K562 (cell line): ENCODE results near the gene MFSD11. TPM values are rescaled to one million over a fixed set of nuclear protein-coding genes. Genes with fewer than 3 reads are reported as not detected.

Source experiments
- ARHGAP35 ChIP-seq: fragments of 450-650 bp; IDR thresholded peaks from 2 replicates; pipeline ENCODE4 v1.6.1; 2018; ENCODE audit not compliant: partially characterized antibody
- FIP1L1 ChIP-seq: fragments of 200-400 bp; formaldehyde crosslinking; IDR thresholded peaks from 2 replicates; pipeline ENCODE4 v1.6.1; 2018; ENCODE audit warnings: mild to moderate bottlenecking, low read depth, low read length; ENCODE audit not compliant: poor library complexity, severe bottlenecking
- HMG20A ChIP-seq: fragments of 450-650 bp; formaldehyde crosslinking; conservative IDR thresholded peaks from 2 replicates; pipeline ENCODE4 v1.4.0; 2020; ENCODE audit warnings: mild to moderate bottlenecking, mixed read lengths
- IRF2 ChIP-seq: sonication (generic); formaldehyde crosslinking; IDR thresholded peaks from 2 replicates; pipeline ENCODE4 v1.8.1; 2022; ENCODE audit warnings: mild to moderate bottlenecking, missing genetic modification reagents
- MCM3 ChIP-seq: fragments of 450-650 bp; IDR thresholded peaks from 2 replicates; pipeline ENCODE4 v1.6.1; 2016
- NFATC3 ChIP-seq: fragments of 450-650 bp; IDR thresholded peaks from 2 replicates; pipeline ENCODE4 v1.6.1; 2017; ENCODE audit warnings: mild to moderate bottlenecking
- PCBP1 ChIP-seq: fragments of 200-400 bp; formaldehyde crosslinking; IDR thresholded peaks from 2 replicates; pipeline ENCODE4 v1.6.1; 2018; ENCODE audit warnings: mild to moderate bottlenecking, low read depth, low read length; ENCODE audit not compliant: poor library complexity, severe bottlenecking
- POLR2AphosphoS2 ChIP-seq: IDR thresholded peaks from 2 replicates; pipeline ENCODE4 v1.6.1; 2012; ENCODE audit warnings: low read length, improper control_type of control experiment
- RBM14 ChIP-seq: fragments of 200-400 bp; formaldehyde crosslinking; IDR thresholded peaks from 2 replicates; pipeline ENCODE4 v1.6.1; 2018; ENCODE audit warnings: low read depth, mild to moderate bottlenecking, low read length, moderate library complexity, borderline replicate concordance; ENCODE audit not compliant: insufficient read depth
- RUNX1 ChIP-seq: sonication (generic); IDR thresholded peaks from 2 replicates; pipeline ENCODE4 v1.6.1; 2016; ENCODE audit warnings: antibody characterized with exemption, low read depth
- SMAD1 ChIP-seq: fragments of 150-350 bp; IDR thresholded peaks from 2 replicates; pipeline ENCODE4 v1.6.1; 2014; ENCODE audit warnings: low read length, low read depth; ENCODE audit not compliant: partially characterized antibody
- SPI1 ChIP-seq: IDR thresholded peaks from 2 replicates; pipeline ENCODE4 v1.6.1; 2011; ENCODE audit warnings: low read depth, low read length, control low read depth, borderline replicate concordance
- ZNF507 ChIP-seq: conservative IDR thresholded peaks from 2 replicates; pipeline ENCODE4 v1.6.1; 2017; ENCODE audit warnings: missing genetic modification characterization, missing compliant biosample characterization
- polyA plus RNA-seq, 8 experiments: library from polyadenylated mRNA; depleted of rRNA in 4 of 8; stranded (reverse) in 5 of 8; unstranded in 3 of 8; fragments of >200 nt; fragmentation: Nextera tagmentation in 2 of 8; fragmentation: Illumina TruSeq in 1 of 8; extraction: Ambion mirVana in 2 of 8; extraction: Trizol in 1 of 8; gene quantifications; 2 replicates each; pipeline versions ENCODE4 v1.2.1 to v1.2.3, GENCODE V29; 2011 to 2014; ENCODE audit warnings: inconsistent platforms in 1 of 8, missing spikeins in 1 of 8
- total RNA-seq, 7 experiments: library from RNA; depleted of rRNA in 6 of 7; stranded (reverse); fragments of >200 nt in 6 of 7; fragmentation: Illumina TruSeq in 2 of 7; extraction: Trizol in 2 of 7; gene quantifications; 2 replicates each; pipeline versions ENCODE4 v1.2.1 to v1.2.3, GENCODE V29; 2011 to 2021; ENCODE audit warnings: low replicate concordance in 1 of 7
- TF ChIP-seq, protein P1 (sequence below): sonication (generic); IDR thresholded peaks from 2 replicates; pipeline ENCODE4 v1.6.1; 2016
- TF ChIP-seq, protein P2 (sequence below), 2 experiments: fragments of 450-650 bp; IDR thresholded peaks; 2 replicates each; pipeline ENCODE4 v1.6.1; 2016
- TF ChIP-seq, protein P3 (sequence below): fragments of 450-650 bp; formaldehyde crosslinking; IDR thresholded peaks from 2 replicates; pipeline ENCODE4 v1.4.0; 2022; ENCODE audit warnings: missing genetic modification characterization
- TF ChIP-seq, protein P4 (sequence below): sonication (generic); formaldehyde crosslinking; IDR thresholded peaks from 2 replicates; pipeline ENCODE4 v1.8.0; 2022; ENCODE audit warnings: missing genetic modification reagents, mild to moderate bottlenecking, borderline replicate concordance
- TF ChIP-seq, protein P5 (sequence below): fragments of 450-650 bp; formaldehyde crosslinking; IDR thresholded peaks from 2 replicates; pipeline ENCODE4 v1.4.0; 2020; ENCODE audit warnings: mild to moderate bottlenecking, mixed read lengths
- TF ChIP-seq, protein P6 (sequence below): fragments of 250-450 bp; sonication (Bioruptor Pico); IDR thresholded peaks from 2 replicates; pipeline ENCODE4 v1.4.0; 2020; ENCODE audit warnings: mild to moderate bottlenecking, moderate library complexity

MFSD11 gene
- total and polyA plus RNA-seq, 9 of the 15 experiments (the other 6 are each of a cell fraction or from before 2014, with no cell fraction given), result 14.4 to 24.5 (median 19.9) TPM

DNA sequence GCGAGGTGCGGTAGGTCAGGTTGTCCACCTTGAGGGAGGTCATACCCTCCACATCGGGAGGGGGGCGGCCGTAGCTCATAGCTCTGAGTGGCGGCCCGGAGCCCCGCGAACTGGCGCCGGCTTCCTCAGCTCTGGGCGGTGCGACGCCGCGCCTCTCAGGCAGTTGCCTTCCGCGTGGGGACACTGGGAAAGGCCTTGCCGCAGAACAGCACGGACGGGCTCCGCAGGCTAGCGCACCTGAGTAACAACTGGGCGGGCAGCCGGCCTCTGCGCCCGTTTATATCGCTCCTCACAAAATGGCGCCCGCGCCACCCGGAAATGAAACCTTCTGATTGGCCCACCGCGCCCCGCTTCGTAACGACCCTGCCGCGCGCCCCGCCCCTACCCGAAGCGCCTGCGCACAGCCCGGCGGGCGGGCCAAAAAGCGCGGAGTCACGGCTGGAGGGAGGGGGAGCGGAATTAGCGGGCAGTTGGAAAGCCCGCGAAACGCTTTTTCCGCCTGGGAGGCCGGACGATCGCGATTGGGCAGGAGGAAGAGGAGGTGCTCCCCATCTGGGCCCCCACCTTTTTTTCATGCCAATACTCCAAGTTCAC lies 740 bp upstream of the MFSD11 start, which contains the start of gene SRSF2 (continued):
- no peak for TF ChIP-seq MCM3
- TF ChIP-seq FIP1L1, result peak; percentile 99
- TF ChIP-seq ZNF507, result no peak
- peak; percentile 99 for TF ChIP-seq SMAD1
- TF ChIP-seq, protein P1, sequence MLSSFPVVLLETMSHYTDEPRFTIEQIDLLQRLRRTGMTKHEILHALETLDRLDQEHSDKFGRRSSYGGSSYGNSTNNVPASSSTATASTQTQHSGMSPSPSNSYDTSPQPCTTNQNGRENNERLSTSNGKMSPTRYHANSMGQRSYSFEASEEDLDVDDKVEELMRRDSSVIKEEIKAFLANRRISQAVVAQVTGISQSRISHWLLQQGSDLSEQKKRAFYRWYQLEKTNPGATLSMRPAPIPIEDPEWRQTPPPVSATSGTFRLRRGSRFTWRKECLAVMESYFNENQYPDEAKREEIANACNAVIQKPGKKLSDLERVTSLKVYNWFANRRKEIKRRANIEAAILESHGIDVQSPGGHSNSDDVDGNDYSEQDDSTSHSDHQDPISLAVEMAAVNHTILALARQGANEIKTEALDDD, result no peak
- TF ChIP-seq, protein P2, sequence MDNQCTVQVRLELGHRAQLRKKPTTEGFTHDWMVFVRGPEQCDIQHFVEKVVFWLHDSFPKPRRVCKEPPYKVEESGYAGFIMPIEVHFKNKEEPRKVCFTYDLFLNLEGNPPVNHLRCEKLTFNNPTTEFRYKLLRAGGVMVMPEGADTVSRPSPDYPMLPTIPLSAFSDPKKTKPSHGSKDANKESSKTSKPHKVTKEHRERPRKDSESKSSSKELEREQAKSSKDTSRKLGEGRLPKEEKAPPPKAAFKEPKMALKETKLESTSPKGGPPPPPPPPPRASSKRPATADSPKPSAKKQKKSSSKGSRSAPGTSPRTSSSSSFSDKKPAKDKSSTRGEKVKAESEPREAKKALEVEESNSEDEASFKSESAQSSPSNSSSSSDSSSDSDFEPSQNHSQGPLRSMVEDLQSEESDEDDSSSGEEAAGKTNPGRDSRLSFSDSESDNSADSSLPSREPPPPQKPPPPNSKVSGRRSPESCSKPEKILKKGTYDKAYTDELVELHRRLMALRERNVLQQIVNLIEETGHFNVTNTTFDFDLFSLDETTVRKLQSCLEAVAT (IDR thresholded peaks at IDR 0.05), result peak; percentile 17 to 93
- TF ChIP-seq PCBP1, result peak; percentile 98
- TF ChIP-seq, protein P3, sequence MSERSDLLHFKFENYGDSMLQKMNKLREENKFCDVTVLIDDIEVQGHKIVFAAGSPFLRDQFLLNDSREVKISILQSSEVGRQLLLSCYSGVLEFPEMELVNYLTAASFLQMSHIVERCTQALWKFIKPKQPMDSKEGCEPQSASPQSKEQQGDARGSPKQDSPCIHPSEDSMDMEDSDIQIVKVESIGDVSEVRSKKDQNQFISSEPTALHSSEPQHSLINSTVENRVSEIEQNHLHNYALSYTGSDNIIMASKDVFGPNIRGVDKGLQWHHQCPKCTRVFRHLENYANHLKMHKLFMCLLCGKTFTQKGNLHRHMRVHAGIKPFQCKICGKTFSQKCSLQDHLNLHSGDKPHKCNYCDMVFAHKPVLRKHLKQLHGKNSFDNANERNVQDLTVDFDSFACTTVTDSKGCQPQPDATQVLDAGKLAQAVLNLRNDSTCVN (CRISPR knock-in tag), result no peak
- TF ChIP-seq SPI1, result 0 out of 2 replicates have a peak, but pooled peaks have one; percentile 20
- peak; percentile 46 for TF ChIP-seq ARHGAP35
- 0 out of 2 replicates have a peak, but pooled peaks have one; percentile 64 for TF ChIP-seq RBM14
- no peak for TF ChIP-seq NFATC3
- TF ChIP-seq, protein P4, sequence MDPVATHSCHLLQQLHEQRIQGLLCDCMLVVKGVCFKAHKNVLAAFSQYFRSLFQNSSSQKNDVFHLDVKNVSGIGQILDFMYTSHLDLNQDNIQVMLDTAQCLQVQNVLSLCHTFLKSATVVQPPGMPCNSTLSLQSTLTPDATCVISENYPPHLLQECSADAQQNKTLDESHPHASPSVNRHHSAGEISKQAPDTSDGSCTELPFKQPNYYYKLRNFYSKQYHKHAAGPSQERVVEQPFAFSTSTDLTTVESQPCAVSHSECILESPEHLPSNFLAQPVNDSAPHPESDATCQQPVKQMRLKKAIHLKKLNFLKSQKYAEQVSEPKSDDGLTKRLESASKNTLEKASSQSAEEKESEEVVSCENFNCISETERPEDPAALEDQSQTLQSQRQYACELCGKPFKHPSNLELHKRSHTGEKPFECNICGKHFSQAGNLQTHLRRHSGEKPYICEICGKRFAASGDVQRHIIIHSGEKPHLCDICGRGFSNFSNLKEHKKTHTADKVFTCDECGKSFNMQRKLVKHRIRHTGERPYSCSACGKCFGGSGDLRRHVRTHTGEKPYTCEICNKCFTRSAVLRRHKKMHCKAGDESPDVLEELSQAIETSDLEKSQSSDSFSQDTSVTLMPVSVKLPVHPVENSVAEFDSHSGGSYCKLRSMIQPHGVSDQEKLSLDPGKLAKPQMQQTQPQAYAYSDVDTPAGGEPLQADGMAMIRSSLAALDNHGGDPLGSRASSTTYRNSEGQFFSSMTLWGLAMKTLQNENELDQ (CRISPR knock-in tag), result peak; percentile 91; the same call in 1 of the 2 replicates
- TF ChIP-seq HMG20A, result no peak
- TF ChIP-seq POLR2AphosphoS2, result peak; percentile 96
- TF ChIP-seq, protein P5, sequence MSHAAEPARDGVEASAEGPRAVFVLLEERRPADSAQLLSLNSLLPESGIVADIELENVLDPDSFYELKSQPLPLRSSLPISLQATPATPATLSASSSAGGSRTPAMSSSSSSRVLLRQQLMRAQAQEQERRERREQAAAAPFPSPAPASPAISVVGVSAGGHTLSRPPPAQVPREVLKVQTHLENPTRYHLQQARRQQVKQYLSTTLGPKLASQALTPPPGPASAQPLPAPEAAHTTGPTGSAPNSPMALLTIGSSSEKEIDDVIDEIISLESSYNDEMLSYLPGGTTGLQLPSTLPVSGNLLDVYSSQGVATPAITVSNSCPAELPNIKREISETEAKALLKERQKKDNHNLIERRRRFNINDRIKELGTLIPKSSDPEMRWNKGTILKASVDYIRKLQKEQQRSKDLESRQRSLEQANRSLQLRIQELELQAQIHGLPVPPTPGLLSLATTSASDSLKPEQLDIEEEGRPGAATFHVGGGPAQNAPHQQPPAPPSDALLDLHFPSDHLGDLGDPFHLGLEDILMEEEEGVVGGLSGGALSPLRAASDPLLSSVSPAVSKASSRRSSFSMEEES (CRISPR knock-in tag), result no peak
- no peak for TF ChIP-seq RUNX1
- TF ChIP-seq, protein P6, sequence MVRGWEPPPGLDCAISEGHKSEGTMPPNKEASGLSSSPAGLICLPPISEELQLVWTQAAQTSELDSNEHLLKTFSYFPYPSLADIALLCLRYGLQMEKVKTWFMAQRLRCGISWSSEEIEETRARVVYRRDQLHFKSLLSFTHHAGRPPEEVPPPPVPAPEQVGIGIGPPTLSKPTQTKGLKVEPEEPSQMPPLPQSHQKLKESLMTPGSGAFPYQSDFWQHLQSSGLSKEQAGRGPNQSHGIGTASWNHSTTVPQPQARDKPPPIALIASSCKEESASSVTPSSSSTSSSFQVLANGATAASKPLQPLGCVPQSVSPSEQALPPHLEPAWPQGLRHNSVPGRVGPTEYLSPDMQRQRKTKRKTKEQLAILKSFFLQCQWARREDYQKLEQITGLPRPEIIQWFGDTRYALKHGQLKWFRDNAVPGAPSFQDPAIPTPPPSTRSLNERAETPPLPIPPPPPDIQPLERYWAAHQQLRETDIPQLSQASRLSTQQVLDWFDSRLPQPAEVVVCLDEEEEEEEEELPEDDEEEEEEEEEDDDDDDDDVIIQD (CRISPR knock-in tag), result no peak
- no peak; the same call in 1 of the 2 replicates for TF ChIP-seq IRF2 (CRISPR knock-in tag)
